ENCODE measurements around the gene SMYD1. TPM values are rescaled to one million over a fixed set of nuclear protein-coding genes. Genes with fewer than 3 reads are reported as not detected.
"Not testable (repeated sequence)": the region's sequence is repeated elsewhere in the genome, so short reads cannot be mapped to it uniquely, and the experiment has no call there.

SMYD1 gene
- not detected for polyA plus RNA-seq (ENCODE audit: insufficient read length)
- long read RNA-seq, donor 1, partial matches to known transcripts, result 0 of 1 reads
- long read RNA-seq, donor 1, other reads (novel, unspliced or antisense), result 0 of 1 reads
- long read RNA-seq, donor 2, result 0 reads
- long read RNA-seq, donor 3, result 0 reads
- long read RNA-seq, donor 4, result 0 reads
- long read RNA-seq, donor 5, result 0 reads
- long read RNA-seq, donor 6, full-length matches to known transcripts, result 1 of 1 reads
- long read RNA-seq, donor 6, partial matches to known transcripts, result 0 of 1 reads
- long read RNA-seq, donor 6, other reads (novel, unspliced or antisense), result 0 of 1 reads
- long read RNA-seq, donor 7, result 0 reads
- long read RNA-seq, donor 8, result 0 reads

DNA sequence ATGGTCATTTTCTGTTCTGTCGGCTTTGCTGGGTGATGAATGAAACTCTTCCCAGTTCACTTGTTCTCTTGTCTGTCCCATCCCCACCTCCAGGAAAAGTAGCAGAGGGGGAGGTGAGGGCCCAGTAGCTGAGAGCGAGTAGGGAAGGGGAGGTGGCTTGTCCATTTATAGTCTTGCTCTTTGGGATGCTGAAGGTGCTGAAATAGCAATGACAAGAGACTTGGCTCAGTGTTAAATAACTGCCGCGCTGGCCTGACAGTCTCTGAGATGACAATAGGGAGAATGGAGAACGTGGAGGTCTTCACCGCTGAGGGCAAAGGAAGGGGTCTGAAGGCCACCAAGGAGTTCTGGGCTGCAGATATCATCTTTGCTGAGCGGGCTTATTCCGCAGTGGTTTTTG lies at the start of gene SMYD1:
Gene SMYD1 (plus strand): TSS at position 228 of the 400 bp plus-strand sequence. CDS start 40 bp downstream, at position 268.
- DNase-seq, result no peak

DNA sequence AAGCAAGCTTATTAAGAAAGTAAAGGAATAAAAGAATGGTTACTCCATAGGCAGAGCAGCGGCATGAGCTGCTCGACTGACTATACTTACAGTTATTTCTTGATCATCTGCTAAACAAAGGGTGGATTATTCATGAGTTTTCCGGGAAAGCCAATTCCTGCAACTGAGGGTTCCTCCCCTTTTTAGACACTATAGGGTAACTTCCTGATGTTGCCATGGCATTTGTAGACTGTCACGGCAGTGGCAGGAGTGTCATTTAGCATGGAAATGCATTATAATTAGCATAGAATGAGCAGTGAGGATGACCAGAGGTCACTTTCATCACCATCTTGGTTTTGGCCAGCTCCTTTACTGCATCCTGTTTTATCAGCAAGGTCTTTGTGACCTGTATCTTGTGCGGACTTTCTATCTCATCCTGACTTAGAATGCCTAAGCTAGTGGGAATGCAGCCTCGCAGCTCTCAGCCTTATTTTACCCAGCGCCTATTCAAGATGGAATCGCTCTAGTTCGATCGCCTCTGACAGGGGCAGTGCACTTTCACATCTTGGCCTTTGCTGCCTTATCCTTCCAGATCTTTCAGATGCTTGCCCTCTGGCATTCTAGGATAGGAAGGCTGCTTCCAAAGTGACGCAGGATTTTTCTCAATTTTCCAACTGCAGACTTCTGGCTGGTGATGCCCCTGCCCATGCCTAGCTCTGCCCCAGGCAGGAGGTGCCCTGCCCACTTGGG lies 49.4 kb upstream of the SMYD1 start:
- not testable (repeated sequence) for DNase-seq

DNA sequence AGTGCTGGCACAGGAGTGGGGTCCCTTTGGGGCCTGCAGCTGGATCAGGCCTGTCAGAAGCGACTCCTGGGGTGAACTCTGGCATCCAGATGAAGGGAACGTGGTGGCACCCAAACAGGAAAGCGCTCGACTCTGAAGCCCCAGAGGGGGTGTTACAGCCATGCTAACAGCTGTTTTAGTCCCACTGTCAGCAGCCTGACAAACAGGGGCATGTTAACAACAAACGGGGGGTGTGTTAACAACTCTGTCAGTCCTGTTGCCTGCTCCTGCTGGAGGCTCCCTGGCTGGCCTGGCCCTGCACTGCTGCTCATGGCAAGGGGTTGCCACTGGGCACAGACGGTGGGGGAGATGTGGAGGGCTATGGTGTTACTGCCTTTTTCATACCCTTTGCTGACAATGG lies 48.7 kb upstream of the SMYD1 start:
- no peak for DNase-seq

DNA sequence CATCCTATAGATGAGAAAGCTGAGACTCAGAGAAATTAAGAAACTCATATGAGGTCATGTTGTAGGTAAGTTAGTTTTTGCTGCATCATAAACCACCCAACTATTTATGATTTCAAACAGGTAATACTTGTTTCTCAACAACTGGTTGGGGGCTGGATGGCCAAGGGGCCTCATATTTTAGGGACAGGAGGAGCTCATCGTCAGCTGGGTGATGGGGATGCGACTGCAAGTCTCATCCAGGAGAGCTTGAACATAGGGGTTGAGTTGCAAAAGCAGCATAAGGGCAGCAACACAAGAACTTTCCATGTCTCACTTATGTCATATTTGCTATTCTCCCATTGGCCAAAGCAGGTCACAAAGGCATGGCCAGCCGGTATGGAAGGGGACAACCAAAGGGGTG lies 47.6 kb upstream of the SMYD1 start:
- DNase-seq, result no peak

DNA sequence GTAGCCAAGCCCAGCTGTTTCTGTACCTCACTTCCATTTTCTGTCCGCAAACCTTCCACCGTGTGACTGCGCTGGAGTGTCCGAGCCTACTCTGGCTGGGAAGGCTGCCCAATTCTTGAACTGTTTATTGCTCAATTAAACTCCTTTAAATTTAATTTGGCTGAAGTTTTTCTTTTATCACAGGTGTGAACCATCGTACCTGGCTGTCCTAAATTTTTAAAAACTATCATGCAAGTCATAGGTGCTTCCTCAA lies 45.0 kb upstream of the SMYD1 start:
- no peak for DNase-seq

DNA sequence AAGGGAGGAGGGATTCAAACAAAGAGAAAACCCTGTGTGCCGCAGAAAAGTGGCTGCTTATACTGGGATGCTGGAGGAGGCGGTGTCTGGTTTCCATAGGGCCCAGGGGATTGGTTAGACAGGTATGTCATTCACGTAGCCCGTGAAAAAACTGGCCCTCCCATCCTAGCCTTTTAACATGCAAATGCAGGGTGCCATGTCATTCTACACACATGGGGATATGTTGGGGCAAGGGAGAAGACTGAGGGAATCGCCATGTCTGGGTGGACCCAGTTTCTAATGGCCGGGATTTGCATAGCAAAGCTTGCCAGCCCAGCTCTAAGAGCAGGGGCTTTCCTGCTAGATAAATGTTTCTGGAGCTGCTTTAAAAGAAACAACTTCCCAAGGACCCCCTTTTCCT lies 43.1 kb upstream of the SMYD1 start:
- no peak for DNase-seq

DNA sequence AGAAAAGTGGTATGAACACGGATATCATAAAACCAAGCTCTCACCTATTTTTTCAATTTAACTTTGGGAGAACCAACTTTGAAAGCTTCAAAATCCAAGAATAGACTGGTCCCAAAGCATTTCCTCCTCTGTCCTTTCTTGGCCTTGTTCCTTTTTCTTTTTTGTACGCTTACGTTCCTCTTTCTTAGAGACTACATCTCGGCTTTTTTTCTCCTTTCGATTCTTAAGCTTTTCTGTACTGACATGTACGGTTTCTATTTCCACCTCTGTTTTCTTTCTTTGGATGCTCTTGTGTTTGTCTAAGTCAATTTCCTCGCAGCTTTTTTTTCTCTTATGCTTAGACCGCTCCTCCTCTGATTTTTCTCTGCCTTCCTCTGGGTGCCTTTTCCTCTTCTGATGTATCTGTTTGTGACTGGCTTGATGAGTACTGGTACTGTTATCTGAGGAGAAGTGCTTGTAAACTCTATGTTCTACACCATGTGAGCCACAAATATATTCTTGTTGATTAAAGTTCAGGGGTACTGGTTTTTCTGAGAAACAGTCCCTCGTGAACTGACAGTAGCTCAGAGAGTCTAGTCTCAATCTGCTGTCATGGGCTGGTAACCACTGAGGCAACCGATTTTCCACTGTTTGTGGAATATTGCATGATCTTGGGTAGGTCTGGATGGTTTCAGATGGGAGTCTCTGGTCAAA lies 39.8 kb upstream of the SMYD1 start:
- no peak for DNase-seq

DNA sequence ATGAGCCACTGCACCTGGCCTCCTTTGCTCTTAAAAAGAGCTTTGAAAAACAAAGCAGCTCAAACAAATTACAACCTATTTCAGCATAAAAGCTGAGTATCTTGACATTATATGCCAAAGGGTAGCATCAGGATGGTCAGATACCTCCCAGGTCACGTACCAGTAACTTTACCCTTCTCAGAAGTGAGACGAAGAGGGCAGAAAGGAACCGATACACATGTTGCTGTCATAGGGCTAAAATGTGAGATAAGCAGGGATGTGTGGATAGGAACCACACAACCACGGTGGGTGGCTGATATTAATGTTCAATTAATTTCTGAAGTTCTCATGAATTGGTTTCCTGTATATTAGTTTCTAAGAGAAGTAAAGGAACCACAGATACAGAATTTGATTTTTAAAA lies 38.7 kb upstream of the SMYD1 start:
- no peak for DNase-seq

DNA sequence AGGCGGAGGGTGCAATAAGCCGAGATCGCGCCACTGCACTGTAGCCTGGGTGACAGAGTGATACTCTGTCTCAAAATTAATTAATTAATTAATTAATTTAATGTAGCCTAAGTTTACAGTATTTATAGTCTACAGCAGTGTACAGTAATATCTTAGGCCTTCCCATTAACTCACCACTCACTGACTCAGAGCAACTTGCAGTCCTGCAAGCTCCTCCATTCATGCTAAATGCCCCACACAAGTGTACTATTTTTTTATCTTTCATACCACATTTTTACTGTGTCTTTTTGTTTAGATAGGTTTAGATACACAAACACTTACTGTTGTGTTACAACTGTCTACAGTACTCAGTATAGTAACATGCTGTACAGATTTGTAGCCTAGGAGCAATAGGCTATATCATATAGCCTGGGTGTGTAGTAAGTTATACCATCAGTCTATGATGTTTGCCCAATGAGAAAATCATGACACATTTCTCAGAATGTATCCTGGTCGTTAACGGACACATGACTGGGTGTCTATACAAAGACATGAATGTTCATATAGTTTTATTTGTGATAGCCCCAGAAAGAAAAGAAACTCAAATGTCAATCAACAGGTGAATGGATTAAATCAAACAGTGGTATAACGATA lies 35.4 kb upstream of the SMYD1 start:
- DNase-seq, result no peak

DNA sequence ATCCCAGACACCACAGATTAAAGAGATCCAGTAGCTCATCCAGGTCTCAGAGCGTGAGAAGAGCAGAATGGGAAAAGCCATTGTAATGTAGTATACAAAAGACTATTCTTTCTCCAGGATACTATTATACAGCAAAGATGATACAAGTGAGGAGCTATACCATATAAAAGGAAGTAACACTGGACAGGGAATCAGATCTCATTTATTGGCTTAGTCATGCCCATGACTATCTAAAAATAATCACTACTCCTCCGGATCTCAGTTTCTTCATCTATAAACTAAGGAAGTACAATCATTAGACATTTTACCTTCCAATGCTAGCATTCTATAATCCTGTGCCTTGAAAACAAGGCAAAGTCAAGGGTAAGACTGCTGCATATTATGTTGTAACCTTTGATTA lies 31.4 kb upstream of the SMYD1 start:
- DNase-seq, result no peak

DNA sequence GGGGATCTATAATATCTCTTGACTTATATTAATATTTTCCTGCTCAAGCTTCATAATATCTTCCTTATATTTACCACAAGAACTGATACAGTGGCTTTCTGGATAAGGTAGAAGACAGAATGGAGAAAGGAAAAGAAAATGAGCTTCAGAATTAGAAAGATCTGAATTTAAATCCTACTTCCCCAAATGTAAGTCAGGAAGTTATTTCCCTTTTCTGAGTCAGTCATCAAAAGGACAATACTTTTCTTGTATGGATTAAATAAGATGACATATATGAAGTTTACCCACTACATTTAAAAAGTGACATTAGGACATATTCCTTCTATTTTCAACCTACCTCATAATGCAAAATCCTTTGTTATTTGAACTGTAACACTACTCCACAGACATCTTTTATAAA lies 31.0 kb upstream of the SMYD1 start:
- no peak for DNase-seq

DNA sequence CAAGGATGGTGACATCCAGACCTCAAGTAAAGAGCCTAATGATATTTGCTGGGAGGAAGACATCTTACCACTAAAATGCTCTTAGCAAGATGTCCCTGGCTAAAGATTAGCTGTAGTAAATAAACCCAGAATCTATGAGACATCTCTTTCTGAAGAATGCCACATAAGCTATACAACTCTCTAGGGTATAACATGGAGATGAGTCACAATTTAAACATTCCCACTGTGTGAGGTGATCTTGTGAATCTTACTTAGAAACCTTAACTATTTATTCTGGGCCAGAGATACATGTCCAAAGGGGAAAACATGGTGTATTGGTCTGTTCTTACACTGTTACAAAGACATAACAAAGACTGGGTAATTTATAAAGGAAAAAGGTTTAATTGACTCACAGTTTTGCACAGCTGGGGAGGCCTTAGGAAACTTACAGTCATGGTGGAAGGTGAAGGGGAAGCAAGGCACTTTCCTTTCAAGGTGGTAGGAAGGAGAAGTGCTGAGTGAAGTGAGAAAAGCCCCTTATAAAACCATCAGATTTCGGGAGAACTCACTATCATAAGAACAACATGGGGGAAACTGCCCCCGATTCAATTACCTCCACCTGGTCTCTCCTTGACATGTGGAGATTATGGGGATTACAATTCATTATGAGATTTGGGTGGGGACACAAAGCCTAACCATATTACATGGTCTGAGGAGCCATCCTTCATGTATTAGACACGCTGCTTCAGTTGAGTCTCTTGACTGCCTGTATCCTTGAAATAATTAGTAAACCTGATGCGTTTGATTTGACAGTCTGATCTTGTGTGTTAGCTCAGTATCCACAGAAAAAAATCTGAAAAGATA lies 29.1 kb upstream of the SMYD1 start:
- DNase-seq, result no peak

DNA sequence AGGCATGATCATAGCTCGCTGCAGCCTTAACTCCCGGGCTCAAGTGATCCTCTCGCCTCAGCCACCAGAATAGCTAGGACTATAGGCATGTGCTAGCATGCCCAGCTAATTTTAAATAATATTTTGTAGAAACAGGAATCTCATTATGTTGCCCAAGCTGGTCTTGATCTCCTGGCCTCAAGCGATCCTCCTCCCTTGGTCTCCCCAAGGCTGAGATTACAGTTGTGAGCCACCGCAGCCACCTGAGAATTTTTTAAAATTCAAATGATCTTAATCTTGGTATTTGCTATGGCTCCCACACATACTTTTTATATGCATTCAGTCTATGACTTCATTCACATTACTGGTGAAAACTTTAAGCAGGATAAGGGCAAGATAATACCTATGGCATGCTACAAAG lies 25.1 kb upstream of the SMYD1 start:
- no peak for DNase-seq

DNA sequence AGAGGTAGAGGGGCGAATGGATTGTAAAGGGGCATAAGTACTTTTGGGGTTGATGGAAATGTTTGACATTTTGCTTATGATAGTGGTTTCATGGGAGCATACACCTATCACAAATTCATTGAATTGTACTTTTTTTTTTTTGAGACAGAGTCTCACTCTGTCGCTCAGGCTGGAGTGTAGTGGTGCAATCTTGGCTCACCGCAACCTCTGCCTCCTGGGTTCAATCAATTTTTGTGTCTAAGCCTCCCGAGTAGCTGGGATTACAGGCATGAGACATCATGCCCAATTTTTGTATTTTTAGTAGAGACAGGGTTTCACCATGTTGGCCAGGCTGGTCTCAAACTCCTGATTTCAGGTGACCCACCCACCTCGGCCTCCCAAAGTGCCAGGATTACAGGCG lies 22.1 kb upstream of the SMYD1 start:
- DNase-seq, result not testable (repeated sequence)

DNA sequence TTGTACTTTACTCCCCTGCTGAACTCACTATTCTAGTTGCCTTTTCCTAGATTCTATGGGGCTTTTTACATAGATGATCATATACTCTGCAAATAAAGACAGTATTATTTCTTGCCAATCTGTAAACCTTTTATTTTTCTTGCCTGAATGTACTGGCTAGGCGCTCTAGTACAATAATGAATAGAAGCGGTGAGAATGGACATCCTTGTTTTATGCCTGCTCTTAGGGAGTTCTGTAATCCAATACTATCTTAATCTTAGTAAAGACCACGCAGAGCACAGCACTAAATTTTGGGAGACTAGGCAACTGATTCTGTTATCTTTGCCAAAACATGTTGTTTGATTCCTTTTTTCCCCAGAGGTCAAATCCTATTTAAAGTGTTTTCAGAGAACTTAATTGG lies 19.1 kb upstream of the SMYD1 start:
- no peak for DNase-seq

DNA sequence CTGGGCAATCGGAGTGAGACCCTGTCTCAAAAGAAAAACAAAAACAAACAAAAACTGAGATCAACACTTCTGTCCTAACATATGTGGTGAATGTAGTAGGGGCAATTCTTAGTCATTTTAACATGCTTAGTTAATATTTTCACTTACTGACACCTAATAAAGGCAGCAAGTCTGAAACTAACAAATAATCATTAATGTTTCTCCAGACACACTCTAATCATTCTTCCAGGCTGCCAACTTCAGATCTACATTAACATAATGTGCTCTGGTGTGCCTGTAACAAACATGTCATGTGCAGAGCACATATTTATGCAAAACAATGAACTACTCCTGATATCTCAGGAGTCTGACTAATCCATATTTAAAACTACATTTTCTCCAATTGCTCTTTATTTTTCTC lies 18.0 kb upstream of the SMYD1 start:
- no peak for DNase-seq

DNA sequence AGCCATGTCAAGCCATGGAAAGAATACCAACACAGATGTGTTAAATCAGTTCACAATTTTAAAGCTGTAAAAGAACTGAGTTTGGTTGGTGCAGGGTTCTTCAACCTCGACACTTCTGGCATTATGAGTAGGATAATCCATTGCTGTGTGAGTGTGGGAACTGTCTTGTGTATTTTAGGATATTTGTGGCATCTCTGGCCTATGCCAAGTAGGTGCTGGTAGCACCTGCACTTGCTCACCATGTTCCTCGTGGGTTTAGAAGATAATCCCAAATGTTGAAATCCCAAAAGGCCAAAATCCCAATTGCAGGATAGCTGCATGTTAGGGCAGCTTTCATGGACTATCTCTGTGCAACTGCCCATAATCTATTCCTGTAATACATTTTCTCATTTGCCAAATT lies 15.8 kb upstream of the SMYD1 start:
- DNase-seq, result no peak

DNA sequence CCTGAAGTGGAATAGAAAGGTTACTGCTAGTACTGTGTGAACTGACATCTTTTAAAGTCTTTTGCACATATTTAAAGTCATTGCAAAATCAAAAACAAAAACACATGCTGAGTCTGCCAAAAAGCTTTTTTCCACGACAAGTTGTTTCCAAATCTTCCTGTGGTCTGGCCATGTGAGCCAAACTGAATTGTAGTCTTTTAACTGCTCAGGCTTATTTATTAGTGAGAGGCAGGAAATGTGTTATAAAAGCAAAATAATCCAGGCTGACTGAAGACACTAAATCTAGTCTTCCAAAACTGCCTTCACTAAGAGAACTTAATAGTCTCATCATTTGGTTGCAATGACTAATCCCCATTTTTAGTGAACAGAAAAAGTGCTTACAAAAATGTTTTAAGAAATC lies 14.3 kb upstream of the SMYD1 start:
- DNase-seq, result no peak

DNA sequence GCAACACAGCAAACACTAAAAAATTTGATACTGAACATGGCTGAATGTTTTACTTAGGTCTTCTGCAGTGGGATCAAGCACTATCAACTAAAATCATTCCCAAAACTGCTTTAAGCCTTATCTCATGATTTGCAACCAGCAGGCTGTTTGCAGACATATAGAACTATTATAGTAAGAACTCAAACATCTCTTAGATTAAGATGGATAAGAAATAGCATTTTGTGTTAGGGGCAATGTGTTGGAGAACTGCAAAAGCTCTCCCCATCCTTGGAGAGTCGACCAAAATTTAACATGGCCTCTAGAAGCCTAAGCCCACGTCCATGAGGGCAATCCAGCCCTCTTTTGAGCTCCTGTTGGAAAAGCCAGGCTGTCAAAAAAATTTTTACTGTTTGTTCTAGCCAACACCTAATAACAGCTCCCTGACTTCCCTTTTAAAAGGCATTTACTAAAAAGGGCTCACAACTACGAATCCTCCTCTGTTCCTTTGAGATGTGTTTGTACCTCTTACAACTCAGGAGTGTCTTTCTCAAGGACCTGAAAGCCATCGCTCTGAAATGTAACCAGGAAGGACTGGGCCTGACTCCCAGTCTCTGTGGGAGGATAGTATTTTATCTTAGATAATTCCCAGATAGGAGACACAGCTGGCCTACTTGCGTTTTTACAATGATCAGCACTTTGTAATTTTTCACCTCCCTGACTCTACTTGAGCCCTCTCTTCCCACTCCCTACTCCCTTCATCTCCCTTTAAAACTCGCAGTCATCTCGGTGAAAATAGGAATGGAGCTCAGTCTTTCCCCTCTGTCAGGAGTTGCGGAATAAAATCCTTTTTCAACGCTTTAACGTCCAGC lies 13.5 kb upstream of the SMYD1 start:
- no peak for DNase-seq

DNA sequence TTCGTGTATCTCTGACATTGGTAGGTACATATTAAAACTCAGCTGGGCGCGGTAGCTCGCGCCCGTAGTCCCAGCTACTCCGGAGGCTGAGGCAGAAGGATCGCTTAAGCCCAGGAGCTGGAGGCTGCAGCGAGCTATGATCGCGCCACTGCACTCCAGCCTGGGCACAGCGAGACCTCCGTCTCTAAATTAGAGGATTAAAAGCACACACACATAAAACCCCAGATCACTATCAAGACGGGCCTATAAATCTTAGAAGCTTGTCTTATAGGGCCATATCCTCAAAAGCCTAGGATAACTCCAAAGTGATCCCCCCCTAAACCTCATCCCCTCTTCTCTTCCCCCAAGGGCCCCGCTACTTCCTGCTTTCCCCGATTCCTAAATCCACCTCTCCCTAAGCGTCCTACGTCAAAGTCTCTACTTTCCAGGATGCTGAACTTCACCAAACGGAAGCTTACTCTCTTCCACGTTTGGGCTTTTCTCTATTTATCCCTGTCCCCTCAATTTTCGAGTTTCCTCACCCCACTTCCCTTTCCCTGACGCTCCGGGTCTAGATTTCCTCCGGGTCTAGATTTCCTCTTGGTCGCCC lies 12.7 kb upstream of the SMYD1 start:
- DNase-seq, result peak; percentile 36
